Measurements from ENCODE around the gene ZNF474. TPM values are rescaled to one million over a fixed set of nuclear protein-coding genes. Genes with fewer than 3 reads are reported as not detected.

Gene ZNF474
- total RNA-seq, 1 experiment from 2014 or later: not detected

DNA sequence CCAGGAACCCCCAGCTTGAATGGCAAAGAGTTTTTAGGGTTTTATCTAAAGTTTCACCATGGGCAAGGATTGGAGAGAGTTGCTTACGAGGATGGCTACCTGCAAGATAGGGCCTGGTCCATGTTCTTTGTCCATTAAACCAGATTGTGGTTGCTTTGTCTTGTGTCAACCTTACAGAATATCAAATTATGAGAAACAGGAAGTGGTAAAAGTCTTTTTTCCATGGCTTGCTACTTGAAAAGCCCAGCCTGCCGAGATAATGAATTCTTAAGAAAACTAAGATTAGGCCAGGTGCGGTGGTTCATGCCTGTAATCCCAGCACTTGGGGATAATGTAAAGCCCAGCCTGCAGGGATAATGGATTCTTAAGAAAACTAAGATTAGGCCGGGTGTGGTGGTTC is 24.4 kb downstream of the ZNF474 start:
- no peaks in the 10 kb centered on the region for H3K9me3 Mint-ChIP-seq
- ATAC-seq: no peak

DNA sequence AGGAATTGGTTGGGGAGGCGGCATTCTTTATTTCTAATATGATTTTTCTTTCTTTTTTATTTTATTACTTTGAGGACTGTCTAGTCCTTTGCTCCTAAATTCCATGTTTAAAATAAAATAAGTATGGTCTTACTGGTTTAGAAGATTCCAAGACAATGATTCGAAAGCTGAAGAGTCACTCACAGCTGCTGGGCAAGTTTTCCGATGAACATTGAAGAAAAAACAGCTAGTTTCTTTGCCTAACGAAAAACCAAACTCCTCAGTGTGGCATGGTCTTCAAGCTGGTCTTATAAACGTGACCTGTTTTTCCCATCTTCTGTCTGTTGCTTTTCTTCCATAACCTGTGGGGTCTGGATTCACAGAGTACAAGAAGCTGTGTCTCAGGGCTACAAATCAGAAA is 25.1 kb downstream of the ZNF474 start:
- ATAC-seq (no peak), DNase-seq (ENCODE audit: low spot score) (no peak)
- H3K27me3 Mint-ChIP-seq (ENCODE audit: low read depth): no peaks in the 10 kb centered on the region
- H3K4me3 Mint-ChIP-seq: no peak overlapping the region
- TF ChIP-seq FOXK1 (CRISPR knock-in tag; IDR thresholded peaks at IDR 0.05) (no peak), RELA (CRISPR knock-in tag; IDR thresholded peaks at IDR 0.05; ENCODE audit: borderline replicate concordance) (no peak), ZNF263 (CRISPR knock-in tag; IDR thresholded peaks at IDR 0.05; ENCODE audit: low read depth) (no peak)
- TF ChIP-seq, protein P1, sequence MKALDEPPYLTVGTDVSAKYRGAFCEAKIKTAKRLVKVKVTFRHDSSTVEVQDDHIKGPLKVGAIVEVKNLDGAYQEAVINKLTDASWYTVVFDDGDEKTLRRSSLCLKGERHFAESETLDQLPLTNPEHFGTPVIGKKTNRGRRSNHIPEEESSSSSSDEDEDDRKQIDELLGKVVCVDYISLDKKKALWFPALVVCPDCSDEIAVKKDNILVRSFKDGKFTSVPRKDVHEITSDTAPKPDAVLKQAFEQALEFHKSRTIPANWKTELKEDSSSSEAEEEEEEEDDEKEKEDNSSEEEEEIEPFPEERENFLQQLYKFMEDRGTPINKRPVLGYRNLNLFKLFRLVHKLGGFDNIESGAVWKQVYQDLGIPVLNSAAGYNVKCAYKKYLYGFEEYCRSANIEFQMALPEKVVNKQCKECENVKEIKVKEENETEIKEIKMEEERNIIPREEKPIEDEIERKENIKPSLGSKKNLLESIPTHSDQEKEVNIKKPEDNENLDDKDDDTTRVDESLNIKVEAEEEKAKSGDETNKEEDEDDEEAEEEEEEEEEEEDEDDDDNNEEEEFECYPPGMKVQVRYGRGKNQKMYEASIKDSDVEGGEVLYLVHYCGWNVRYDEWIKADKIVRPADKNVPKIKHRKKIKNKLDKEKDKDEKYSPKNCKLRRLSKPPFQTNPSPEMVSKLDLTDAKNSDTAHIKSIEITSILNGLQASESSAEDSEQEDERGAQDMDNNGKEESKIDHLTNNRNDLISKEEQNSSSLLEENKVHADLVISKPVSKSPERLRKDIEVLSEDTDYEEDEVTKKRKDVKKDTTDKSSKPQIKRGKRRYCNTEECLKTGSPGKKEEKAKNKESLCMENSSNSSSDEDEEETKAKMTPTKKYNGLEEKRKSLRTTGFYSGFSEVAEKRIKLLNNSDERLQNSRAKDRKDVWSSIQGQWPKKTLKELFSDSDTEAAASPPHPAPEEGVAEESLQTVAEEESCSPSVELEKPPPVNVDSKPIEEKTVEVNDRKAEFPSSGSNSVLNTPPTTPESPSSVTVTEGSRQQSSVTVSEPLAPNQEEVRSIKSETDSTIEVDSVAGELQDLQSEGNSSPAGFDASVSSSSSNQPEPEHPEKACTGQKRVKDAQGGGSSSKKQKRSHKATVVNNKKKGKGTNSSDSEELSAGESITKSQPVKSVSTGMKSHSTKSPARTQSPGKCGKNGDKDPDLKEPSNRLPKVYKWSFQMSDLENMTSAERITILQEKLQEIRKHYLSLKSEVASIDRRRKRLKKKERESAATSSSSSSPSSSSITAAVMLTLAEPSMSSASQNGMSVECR (CRISPR knock-in tag; IDR thresholded peaks at IDR 0.05; ENCODE audit: borderline replicate concordance): no peak
- H3K36me3 Mint-ChIP-seq: no peaks in the 10 kb centered on the region
- no peaks in the 10 kb centered on the region for H3K9me3 Mint-ChIP-seq
- CTCF ChIA-PET: interaction anchor here (0.8 to 3.2 kb wide), 5 partner anchors 10 to 63 kb away, joined by 3 to 36 read pairs (median 3); no protein-coding TSS in a partner anchor
- H3K4me1 Mint-ChIP-seq: no peaks in the 10 kb centered on the region
- POLR2A ChIA-PET: no interaction called here
- H3K27ac Mint-ChIP-seq: no peak overlapping the region

More for the DNA sequence above, 24.4 kb downstream of the ZNF474 start:
- Mint-ChIP-seq H3K36me3 (no peaks in the 10 kb centered on the region), H3K4me3 (no peak overlapping the region), H3K27me3 (ENCODE audit: low read depth) (no peaks in the 10 kb centered on the region), H3K27ac (no peak overlapping the region), H3K4me1 (no peaks in the 10 kb centered on the region)
- DNase-seq (ENCODE audit: low spot score): no peak
- ChIA-PET CTCF (interaction anchor here (0.7 to 1.6 kb wide), 5 partner anchors 10 to 938 kb away, joined by 3 to 6 read pairs (median 3); no protein-coding TSS in a partner anchor), POLR2A (no interaction called here)
- TF ChIP-seq, protein P2, sequence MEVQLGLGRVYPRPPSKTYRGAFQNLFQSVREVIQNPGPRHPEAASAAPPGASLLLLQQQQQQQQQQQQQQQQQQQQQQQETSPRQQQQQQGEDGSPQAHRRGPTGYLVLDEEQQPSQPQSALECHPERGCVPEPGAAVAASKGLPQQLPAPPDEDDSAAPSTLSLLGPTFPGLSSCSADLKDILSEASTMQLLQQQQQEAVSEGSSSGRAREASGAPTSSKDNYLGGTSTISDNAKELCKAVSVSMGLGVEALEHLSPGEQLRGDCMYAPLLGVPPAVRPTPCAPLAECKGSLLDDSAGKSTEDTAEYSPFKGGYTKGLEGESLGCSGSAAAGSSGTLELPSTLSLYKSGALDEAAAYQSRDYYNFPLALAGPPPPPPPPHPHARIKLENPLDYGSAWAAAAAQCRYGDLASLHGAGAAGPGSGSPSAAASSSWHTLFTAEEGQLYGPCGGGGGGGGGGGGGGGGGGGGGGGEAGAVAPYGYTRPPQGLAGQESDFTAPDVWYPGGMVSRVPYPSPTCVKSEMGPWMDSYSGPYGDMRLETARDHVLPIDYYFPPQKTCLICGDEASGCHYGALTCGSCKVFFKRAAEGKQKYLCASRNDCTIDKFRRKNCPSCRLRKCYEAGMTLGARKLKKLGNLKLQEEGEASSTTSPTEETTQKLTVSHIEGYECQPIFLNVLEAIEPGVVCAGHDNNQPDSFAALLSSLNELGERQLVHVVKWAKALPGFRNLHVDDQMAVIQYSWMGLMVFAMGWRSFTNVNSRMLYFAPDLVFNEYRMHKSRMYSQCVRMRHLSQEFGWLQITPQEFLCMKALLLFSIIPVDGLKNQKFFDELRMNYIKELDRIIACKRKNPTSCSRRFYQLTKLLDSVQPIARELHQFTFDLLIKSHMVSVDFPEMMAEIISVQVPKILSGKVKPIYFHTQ (CRISPR knock-in tag; IDR thresholded peaks at IDR 0.05): no peak
- TF ChIP-seq ZNF219 (CRISPR knock-in tag; IDR thresholded peaks at IDR 0.05; ENCODE audit: borderline replicate concordance): no peak
- no peak for TF ChIP-seq SMAD3 (CRISPR knock-in tag; IDR thresholded peaks at IDR 0.05; ENCODE audit: borderline replicate concordance)
- TF ChIP-seq TEAD4 (CRISPR knock-in tag; IDR thresholded peaks at IDR 0.05): no peak
- TF ChIP-seq, protein P3, sequence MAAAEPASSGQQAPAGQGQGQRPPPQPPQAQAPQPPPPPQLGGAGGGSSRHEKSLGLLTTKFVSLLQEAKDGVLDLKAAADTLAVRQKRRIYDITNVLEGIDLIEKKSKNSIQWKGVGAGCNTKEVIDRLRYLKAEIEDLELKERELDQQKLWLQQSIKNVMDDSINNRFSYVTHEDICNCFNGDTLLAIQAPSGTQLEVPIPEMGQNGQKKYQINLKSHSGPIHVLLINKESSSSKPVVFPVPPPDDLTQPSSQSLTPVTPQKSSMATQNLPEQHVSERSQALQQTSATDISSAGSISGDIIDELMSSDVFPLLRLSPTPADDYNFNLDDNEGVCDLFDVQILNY (CRISPR knock-in tag; IDR thresholded peaks at IDR 0.05): no peak
- TF ChIP-seq, protein P4, sequence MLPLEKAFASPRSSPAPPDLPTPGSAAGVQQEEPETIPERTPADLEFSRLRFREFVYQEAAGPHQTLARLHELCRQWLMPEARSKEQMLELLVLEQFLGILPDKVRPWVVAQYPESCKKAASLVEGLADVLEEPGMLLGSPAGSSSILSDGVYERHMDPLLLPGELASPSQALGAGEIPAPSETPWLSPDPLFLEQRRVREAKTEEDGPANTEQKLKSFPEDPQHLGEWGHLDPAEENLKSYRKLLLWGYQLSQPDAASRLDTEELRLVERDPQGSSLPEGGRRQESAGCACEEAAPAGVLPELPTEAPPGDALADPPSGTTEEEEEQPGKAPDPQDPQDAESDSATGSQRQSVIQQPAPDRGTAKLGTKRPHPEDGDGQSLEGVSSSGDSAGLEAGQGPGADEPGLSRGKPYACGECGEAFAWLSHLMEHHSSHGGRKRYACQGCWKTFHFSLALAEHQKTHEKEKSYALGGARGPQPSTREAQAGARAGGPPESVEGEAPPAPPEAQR (CRISPR knock-in tag; IDR thresholded peaks at IDR 0.05): no peak
- TF ChIP-seq NR3C1 (CRISPR knock-in tag; conservative IDR thresholded peaks at IDR 0.05; ENCODE audit: low read depth): no peak

DNA sequence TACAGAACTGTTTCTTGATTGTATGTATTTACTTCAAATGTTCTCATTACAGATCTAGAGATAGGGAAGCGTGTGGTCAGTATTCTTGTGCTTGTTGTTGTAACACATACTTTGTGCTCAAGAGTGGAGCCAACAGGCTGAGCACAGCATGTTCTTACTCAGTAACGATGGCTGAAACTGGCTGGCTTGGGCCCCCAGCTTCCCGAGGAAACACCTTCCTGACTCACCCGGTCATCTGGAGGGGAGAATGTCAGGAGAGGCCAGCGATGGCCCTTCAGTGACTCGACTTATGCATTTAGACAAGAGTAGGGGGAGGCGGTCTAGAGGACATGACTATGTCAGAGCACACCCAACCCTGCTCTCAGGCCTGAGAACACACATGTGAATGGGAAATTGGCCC is 25.6 kb downstream of the ZNF474 start:
- ChIA-PET POLR2A (no interaction called here), CTCF (interaction anchor here (1.1 to 3.2 kb wide), 4 partner anchors 9 to 63 kb away, joined by 3 to 36 read pairs (median 4); no protein-coding TSS in a partner anchor)
- DNase-seq (ENCODE audit: low spot score) (no peak), ATAC-seq (no peak)
- H3K36me3 Mint-ChIP-seq: no peaks in the 10 kb centered on the region
- H3K9me3 Mint-ChIP-seq: peaks cover 1% of the 10 kb centered on the region
- H3K4me3 Mint-ChIP-seq: no peak overlapping the region
- TF ChIP-seq RORB (CRISPR knock-in tag; IDR thresholded peaks at IDR 0.05): no peak
- TF ChIP-seq CREM (CRISPR knock-in tag; IDR thresholded peaks at IDR 0.05): no peak
- TF ChIP-seq, protein P5, sequence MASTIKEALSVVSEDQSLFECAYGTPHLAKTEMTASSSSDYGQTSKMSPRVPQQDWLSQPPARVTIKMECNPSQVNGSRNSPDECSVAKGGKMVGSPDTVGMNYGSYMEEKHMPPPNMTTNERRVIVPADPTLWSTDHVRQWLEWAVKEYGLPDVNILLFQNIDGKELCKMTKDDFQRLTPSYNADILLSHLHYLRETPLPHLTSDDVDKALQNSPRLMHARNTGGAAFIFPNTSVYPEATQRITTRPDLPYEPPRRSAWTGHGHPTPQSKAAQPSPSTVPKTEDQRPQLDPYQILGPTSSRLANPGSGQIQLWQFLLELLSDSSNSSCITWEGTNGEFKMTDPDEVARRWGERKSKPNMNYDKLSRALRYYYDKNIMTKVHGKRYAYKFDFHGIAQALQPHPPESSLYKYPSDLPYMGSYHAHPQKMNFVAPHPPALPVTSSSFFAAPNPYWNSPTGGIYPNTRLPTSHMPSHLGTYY (CRISPR knock-in tag; IDR thresholded peaks at IDR 0.05): no peak
- TF ChIP-seq, protein P6, sequence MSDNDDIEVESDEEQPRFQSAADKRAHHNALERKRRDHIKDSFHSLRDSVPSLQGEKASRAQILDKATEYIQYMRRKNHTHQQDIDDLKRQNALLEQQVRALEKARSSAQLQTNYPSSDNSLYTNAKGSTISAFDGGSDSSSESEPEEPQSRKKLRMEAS (CRISPR knock-in tag; IDR thresholded peaks at IDR 0.05): no peak
- TF ChIP-seq CBFB (CRISPR knock-in tag; IDR thresholded peaks at IDR 0.05; ENCODE audit: low read depth): no peak
- no peaks in the 10 kb centered on the region for H3K27me3 Mint-ChIP-seq (ENCODE audit: low read depth)
- no peak overlapping the region for H3K27ac Mint-ChIP-seq
- H3K4me1 Mint-ChIP-seq: no peaks in the 10 kb centered on the region

Data from WTC11 (cell line).